SKM-1 treated with dmso at 0.1 percent for 144 hours (cell line): Measurements from ENCODE around the gene SLC26A2.
A peak's percentile ranks its signal among the peaks of the same experiment; 100 is the strongest.
"Not testable (repeated sequence)": the region's sequence is repeated elsewhere in the genome, so short reads cannot be mapped to it uniquely, and the experiment has no call there.

Experiments
- DNase-seq: peaks from one replicate; lab custom pipeline; 2025; ENCODE audit not compliant: unreplicated experiment; lab: John Stamatoyannopoulos, UW

SLC26A2 gene

GRCh38 chr5:150000990-150001659 lies 40.6 kb downstream of the SLC26A2 start:
- DNase-seq: peak; percentile 20

GRCh38 chr5:150001660-150002486 lies 41.3 kb downstream of the SLC26A2 start:
- peak; percentile 91 for DNase-seq

- DNase-seq: no peak
These were observed 45.8 kb downstream of the SLC26A2 start for GRCh38 chr5:150006318-150006717.

GRCh38 chr5:150007050-150007449 lies 46.5 kb downstream of the SLC26A2 start:
- no peak for DNase-seq

- no peak for DNase-seq
These were observed 49.3 kb downstream of the SLC26A2 start for GRCh38 chr5:150009671-150010387.

- no peak for DNase-seq
These were observed 53.4 kb downstream of the SLC26A2 start for GRCh38 chr5:150013931-150014330.

GRCh38 chr5:150014456-150014855 lies 53.9 kb downstream of the SLC26A2 start:
- DNase-seq: no peak

GRCh38 chr5:150015415-150015814 lies 54.9 kb downstream of the SLC26A2 start:
- DNase-seq: no peak

GRCh38 chr5:150016537-150016936 lies 56.0 kb downstream of the SLC26A2 start:
- DNase-seq: no peak

GRCh38 chr5:150017226-150018005 lies 56.9 kb downstream of the SLC26A2 start:
- no peak for DNase-seq

- DNase-seq: no peak
These were observed 59.7 kb downstream of the SLC26A2 start for GRCh38 chr5:150020249-150020648.

- DNase-seq: no peak
These were observed 61.1 kb downstream of the SLC26A2 start for GRCh38 chr5:150021491-150022157.

- no peak for DNase-seq
These were observed 61.6 kb downstream of the SLC26A2 start for GRCh38 chr5:150022158-150022531.

GRCh38 chr5:150022681-150023080 lies 62.1 kb downstream of the SLC26A2 start:
- DNase-seq: no peak

GRCh38 chr5:150023136-150023535 lies 62.6 kb downstream of the SLC26A2 start:
- no peak for DNase-seq

GRCh38 chr5:150024346-150024984 lies 63.9 kb downstream of the SLC26A2 start:
- DNase-seq: no peak

- no peak for DNase-seq
These were observed 66.2 kb downstream of the SLC26A2 start for GRCh38 chr5:150026682-150027172.

- DNase-seq: not testable (repeated sequence)
These were observed 67.5 kb downstream of the SLC26A2 start for GRCh38 chr5:150028047-150028446.

- no peak for DNase-seq
These were observed 72.8 kb downstream of the SLC26A2 start for GRCh38 chr5:150033334-150033733.

- no peak for DNase-seq
These were observed 74.1 kb downstream of the SLC26A2 start for GRCh38 chr5:150034662-150035061.
